GM23338 (cell line): ENCODE data around the gene ANAPC13. TPM values are rescaled to one million over a fixed set of nuclear protein-coding genes. Genes with fewer than 3 reads are reported as not detected.

Experiments
- ATAC-seq: fragments of 200-7000 bp; cut with Tn5 transposase; 3 replicates; pipeline ENCODE4 v1.9.1; 2020
- DNase-seq: peaks from one replicate; pipeline ENCODE4 v3.0.0-alpha.2; 2015; ENCODE audit warnings: low spot score
- H2AFZ ChIP-seq: fragments of 200-600 bp; sonication (generic); 2 replicates; pipeline ENCODE4 v1.8.0; 2016; ENCODE audit warnings: antibody characterized with exemption, mild to moderate bottlenecking, moderate library complexity
- H3F3A ChIP-seq: fragments of 200-600 bp; sonication (generic); replicated peaks from 2 replicates; pipeline ENCODE4 v1.8.0; 2017; ENCODE audit warnings: antibody characterized with exemption, mixed run types, low read depth
- H3K27ac ChIP-seq: fragments of 200-600 bp; sonication (generic); 2 replicates; pipeline ENCODE4 v1.6.1; 2016; ENCODE audit warnings: low read depth
- H3K27me3 ChIP-seq: fragments of 200-600 bp; sonication (generic); 2 replicates; pipeline ENCODE4 v1.8.0; 2016; ENCODE audit warnings: mild to moderate bottlenecking, mixed run types, moderate library complexity; ENCODE audit not compliant: insufficient read depth
- H3K36me3 ChIP-seq: fragments of 200-600 bp; sonication (generic); 2 replicates; pipeline ENCODE4 v1.8.0; 2016; ENCODE audit warnings: mild to moderate bottlenecking; ENCODE audit not compliant: insufficient read depth
- H3K4me1 ChIP-seq: fragments of 200-600 bp; sonication (generic); 2 replicates; pipeline ENCODE4 v1.8.0; 2016; ENCODE audit warnings: mild to moderate bottlenecking, moderate library complexity; ENCODE audit not compliant: insufficient read depth
- H3K4me2 ChIP-seq: fragments of 200-600 bp; sonication (generic); 2 replicates; pipeline ENCODE4 v1.7.1; 2017; ENCODE audit warnings: mixed run types
- H3K4me3 ChIP-seq: fragments of 200-600 bp; sonication (generic); 2 replicates; pipeline ENCODE4 v1.6.1; 2016; ENCODE audit warnings: mixed run types
- H3K79me2 ChIP-seq: fragments of 200-600 bp; sonication (generic); replicated peaks from 2 replicates; pipeline ENCODE4 v1.8.0; 2017; ENCODE audit warnings: mild to moderate bottlenecking; ENCODE audit not compliant: insufficient read depth
- H3K9me2 ChIP-seq: fragments of 200-600 bp; sonication (generic); 2 replicates; pipeline ENCODE4 v1.8.0; 2017; ENCODE audit not compliant: insufficient read depth
- H4K20me1 ChIP-seq: fragments of 200-600 bp; sonication (generic); replicated peaks from 2 replicates; pipeline ENCODE4 v1.8.0; 2017; ENCODE audit warnings: mild to moderate bottlenecking; ENCODE audit not compliant: insufficient read depth
- H3K27ac Mint-ChIP-seq: 2 replicates; pipeline ENCODE4 v1.8.0; 2020; ENCODE audit warnings: inconsistent platforms, mild to moderate bottlenecking, moderate library complexity, mixed read lengths
- H3K27me3 Mint-ChIP-seq: 3 replicates; pipeline ENCODE4 v1.8.0; 2022; ENCODE audit warnings: low read depth, mild to moderate bottlenecking, moderate library complexity, mixed read lengths, inconsistent platforms; ENCODE audit not compliant: insufficient read depth, poor library complexity
- H3K36me3 Mint-ChIP-seq: 3 replicates; pipeline ENCODE4 v1.8.0; 2021; ENCODE audit warnings: low read depth, mild to moderate bottlenecking, inconsistent platforms, moderate library complexity, mixed read lengths
- H3K4me1 Mint-ChIP-seq: 3 replicates; pipeline ENCODE4 v1.8.0; 2020; ENCODE audit warnings: mild to moderate bottlenecking, inconsistent platforms, mixed read lengths
- H3K4me3 Mint-ChIP-seq: 3 replicates; pipeline ENCODE4 v1.8.0; 2021; ENCODE audit warnings: moderate library complexity, mild to moderate bottlenecking, inconsistent platforms, mixed read lengths
- H3K9me3 Mint-ChIP-seq: 3 replicates; pipeline ENCODE4 v1.8.0; 2020; ENCODE audit warnings: moderate library complexity, mild to moderate bottlenecking, inconsistent platforms, mixed read lengths
- CREB1 ChIP-seq: fragments of 250-450 bp; sonication (Bioruptor Pico); IDR thresholded peaks from 2 replicates; pipeline ENCODE4 v1.5.0; 2020; ENCODE audit warnings: low read depth, mild to moderate bottlenecking, moderate library complexity
- CTCF ChIP-seq, 2 experiments: fragments of 200-600 bp in 1 of 2; sonication (generic) in 1 of 2; conservative IDR thresholded peaks; 2 replicates each; pipeline versions ENCODE4 v1.5.1 to v1.6.1; 2016 to 2017; ENCODE audit warnings: antibody characterized with exemption in 2 of 2, low read depth in 2 of 2, mild to moderate bottlenecking in 2 of 2, moderate library complexity in 1 of 2
- ETS1 ChIP-seq: IDR thresholded peaks from 2 replicates; pipeline ENCODE4 v1.6.1; 2016; ENCODE audit warnings: antibody characterized with exemption
- EZH2 ChIP-seq: fragments of 200-600 bp; sonication (generic); IDR thresholded peaks from one replicate; pipeline ENCODE4 v1.8.0; 2017; ENCODE audit warnings: antibody characterized with exemption, mild to moderate bottlenecking, low read depth; ENCODE audit not compliant: unreplicated experiment
- EZH2phosphoT487 ChIP-seq: fragments of 200-600 bp; sonication (generic); IDR thresholded peaks from one replicate; pipeline ENCODE4 v1.8.1; 2018; ENCODE audit warnings: antibody characterized with exemption; ENCODE audit not compliant: unreplicated experiment
- JUNB ChIP-seq: IDR thresholded peaks from one replicate; pipeline ENCODE4 v1.6.1; 2016; ENCODE audit warnings: antibody characterized with exemption; ENCODE audit not compliant: unreplicated experiment
- NANOG ChIP-seq: IDR thresholded peaks from 2 replicates; pipeline ENCODE4 v1.6.1; 2016; ENCODE audit warnings: antibody characterized with exemption, borderline replicate concordance
- POLR2AphosphoS5 ChIP-seq: IDR thresholded peaks from 2 replicates; pipeline ENCODE4 v1.6.1; 2016; ENCODE audit warnings: antibody characterized with exemption, low read depth
- REST ChIP-seq: IDR thresholded peaks from one replicate; pipeline ENCODE4 v1.6.1; 2018; ENCODE audit warnings: antibody characterized with exemption; ENCODE audit not compliant: unreplicated experiment
- STAT1 ChIP-seq: IDR thresholded peaks from one replicate; pipeline ENCODE4 v1.6.1; 2016; ENCODE audit warnings: antibody characterized with exemption; ENCODE audit not compliant: unreplicated experiment
- ZNF114 ChIP-seq: fragments of 250-450 bp; sonication (Bioruptor Pico); IDR thresholded peaks from 2 replicates; pipeline ENCODE4 v1.5.0; 2020; ENCODE audit warnings: mild to moderate bottlenecking, moderate library complexity
- ZNF331 ChIP-seq: fragments of 250-450 bp; sonication (Bioruptor Pico); IDR thresholded peaks from 2 replicates; pipeline ENCODE4 v1.5.0; 2020; ENCODE audit warnings: low read depth, mild to moderate bottlenecking, moderate library complexity
- ZNF462 ChIP-seq: fragments of 250-450 bp; sonication (Bioruptor Pico); IDR thresholded peaks from 2 replicates; pipeline ENCODE4 v1.5.0; 2020; ENCODE audit warnings: mild to moderate bottlenecking, moderate library complexity
- polyA plus RNA-seq: library from polyadenylated mRNA; unstranded; fragments of >200 nt; fragmentation: Nextera tagmentation; extraction: Ambion mirVana; gene quantifications from 2 replicates; pipeline ENCODE4 v1.2.1, GENCODE V29; 2016
- total RNA-seq: library from RNA; depleted of rRNA; stranded (reverse); fragments of >200 nt; shearing (Covaris generic); gene quantifications from 2 replicates; pipeline ENCODE4 v1.2.3, GENCODE V29; 2014

ANAPC13 gene
- total and polyA plus RNA-seq, 2 experiments from 2014 or later, result 44.4 to 76.8 TPM

GRCh38 chr3:134533493-134533892 is 47.7 kb upstream of the ANAPC13 start:
- Mint-ChIP-seq H3K36me3 (no peaks in the 10 kb centered on the region; the same call in none of the 3 replicates), H3K27ac (no peak overlapping the region), H3K27me3 (no peaks in the 10 kb centered on the region), H3K4me1 (peaks cover 4% of the 10 kb centered on the region; the same call in 2 of the 3 replicates), H3K4me3 (no peak overlapping the region), H3K9me3 (no peaks in the 10 kb centered on the region)
- H3K79me2 ChIP-seq, result no peaks in the 10 kb centered on the region
- no peak overlapping the region for H2AFZ ChIP-seq
- no peak overlapping the region for H3K4me3 ChIP-seq
- H3F3A ChIP-seq, result no peaks in the 10 kb centered on the region
- DNase-seq (no peak), ATAC-seq (no peak)
- H3K27ac ChIP-seq, result no peak overlapping the region
- TF ChIP-seq EZH2, result no peak
- no peak for TF ChIP-seq CTCF (conservative IDR thresholded peaks at IDR 0.05; ENCODE audit: low read depth in 2 of 2)
- no peak for TF ChIP-seq JUNB
- no peak for TF ChIP-seq EZH2phosphoT487
- TF ChIP-seq ETS1, result no peak
- no peak for TF ChIP-seq REST
- TF ChIP-seq ZNF462 (CRISPR knock-in tag), result no peak
- TF ChIP-seq STAT1, result no peak
- TF ChIP-seq POLR2AphosphoS5, result no peak
- TF ChIP-seq CREB1 (CRISPR knock-in tag), result no peak
- TF ChIP-seq ZNF114 (CRISPR knock-in tag), result no peak
- TF ChIP-seq NANOG, result no peak
- no peak for TF ChIP-seq ZNF331 (CRISPR knock-in tag)
- peaks cover 9% of the 10 kb centered on the region for H3K4me1 ChIP-seq
- no peak overlapping the region for H3K4me2 ChIP-seq
- H4K20me1 ChIP-seq, result no peaks in the 10 kb centered on the region
- no peaks in the 10 kb centered on the region for H3K36me3 ChIP-seq
- H3K27me3 ChIP-seq, result no peaks in the 10 kb centered on the region
- H3K9me2 ChIP-seq, result no peaks in the 10 kb centered on the region
